ENCODE results near the gene NPL. TPM values are rescaled to one million over a fixed set of nuclear protein-coding genes. Genes with fewer than 3 reads are reported as not detected.

The NPL gene
- total and polyA plus RNA-seq, 2 of the 13 experiments (the other 11 are each of a cell fraction or from before 2014, with no cell fraction given) = 0.03 to 0.04 TPM

- CTCF ChIA-PET (ENCODE audit: low intra/inter-chr PET ratio, low total read pairs) = no interaction called here
- peak; percentile 5 for DNase-seq (ENCODE audit: low spot score)
- FAIRE-seq = no peak
- Histone ChIP-seq H3K4me2 (ENCODE audit: low read depth, low read length) (peak overlapping the region; percentile 92), H2AFZ (ENCODE audit: low read length) (no peak overlapping the region), H3K27ac (ENCODE audit: extremely low read length, insufficient read depth, low read length) (no peak overlapping the region), H3K4me3 (replicated peaks in 1 of 3; ENCODE audit: insufficient read depth in 1 of 3, low read depth in 2 of 3, low read length in 3 of 3) (peak overlapping the region; percentile 65 to 88 (median 87)), H3K79me2 (ENCODE audit: insufficient read depth, low read length) (peaks cover 70% of the 10 kb centered on the region), H3K9ac (ENCODE audit: insufficient read depth, low read depth, low read length) (peak overlapping the region; percentile 17), H3K4me1 (ENCODE audit: insufficient read depth, low read length) (peaks cover 30% of the 10 kb centered on the region), H3K9me3 (ENCODE audit: low read length) (no peaks in the 10 kb centered on the region), H3K27me3 (ENCODE audit: control insufficient read depth in 1 of 2, insufficient read depth in 2 of 2, low read length in 2 of 2) (no peaks in the 10 kb centered on the region; a peak in 1 of 5 replicates), H4K20me1 (ENCODE audit: insufficient read depth, low read length) (peaks cover 55% of the 10 kb centered on the region), H3K36me3 (replicated peaks in 1 of 2; ENCODE audit: control insufficient read depth in 1 of 2, insufficient read depth in 2 of 2, low read length in 2 of 2) (peaks cover 6 to 36% of the 10 kb centered on the region in 2 experiments; a peak in 4 of 5 replicates)
- POLR2A ChIA-PET = no interaction called here
- WGBS (ENCODE audit: low lambda C conversion rate) = 26% methylated on average over 10 of the region's 10 CpGs
- ATAC-seq = no peak
- TF ChIP-seq ATF1 (CRISPR knock-in tag; IDR thresholded peaks at IDR 0.05) = peak; percentile 51; the same call in 1 of the 2 replicates
- no peak for TF ChIP-seq NRL (CRISPR knock-in tag; IDR thresholded peaks at IDR 0.05; ENCODE audit: borderline replicate concordance)
- TF ChIP-seq CREB1 (IDR thresholded peaks at IDR 0.05) = peak; percentile 47; the same call in 1 of the 2 replicates
- no peak; the same call in 1 of the 2 replicates for TF ChIP-seq CREB1 (CRISPR knock-in tag; IDR thresholded peaks at IDR 0.05)
- TF ChIP-seq MED1 (CRISPR knock-in tag; IDR thresholded peaks at IDR 0.05) = no peak
- TF ChIP-seq MAFF (IDR thresholded peaks at IDR 0.05; ENCODE audit: low read depth, low read length) = 0 out of 2 replicates have a peak, but pooled peaks have one; percentile 4
- in situ Hi-C loops (cut with HindIII; ENCODE audit: extremely low pct_ligation_motif_present, low pct_unique_long_range_greater_than_20kb) = no loop called here
- intact Hi-C loops (cut with micrococcal nuclease; ENCODE audit: unreplicated experiment) = no loop called here
- no TSS peak for BruUV-seq (replicated peaks)
Measured at GRCh38 chr1:182841368-182841988, 51.9 kb downstream of the NPL start.

GRCh38 chr1:182842265-182842664, 52.7 kb downstream of the NPL start:
- TSS peak; percentile 28 for BruUV-seq (replicated peaks)
- Histone ChIP-seq H2AFZ (ENCODE audit: low read length) (no peak overlapping the region), H3K27me3 (ENCODE audit: control insufficient read depth in 1 of 2, insufficient read depth in 2 of 2, low read length in 2 of 2) (no peaks in the 10 kb centered on the region; a peak in 1 of 5 replicates), H3K36me3 (replicated peaks in 1 of 2; ENCODE audit: control insufficient read depth in 1 of 2, insufficient read depth in 2 of 2, low read length in 2 of 2) (peaks cover 6 to 44% of the 10 kb centered on the region in 2 experiments; a peak in 4 of 5 replicates), H3K9ac (ENCODE audit: insufficient read depth, low read depth, low read length) (no peak overlapping the region), H4K20me1 (ENCODE audit: insufficient read depth, low read length) (peaks cover 61% of the 10 kb centered on the region), H3K9me3 (ENCODE audit: low read length) (no peaks in the 10 kb centered on the region), H3K4me3 (replicated peaks in 1 of 3; ENCODE audit: insufficient read depth in 1 of 3, low read depth in 2 of 3, low read length in 3 of 3) (peak overlapping the region in 2 of 3 experiments; percentile 65 to 87; a peak in 2 of 6 replicates), H3K4me1 (ENCODE audit: insufficient read depth, low read length) (peaks cover 30% of the 10 kb centered on the region), H3K4me2 (ENCODE audit: low read depth, low read length) (peak overlapping the region; percentile 92), H3K27ac (ENCODE audit: extremely low read length, insufficient read depth, low read length) (no peak overlapping the region), H3K79me2 (ENCODE audit: insufficient read depth, low read length) (peaks cover 77% of the 10 kb centered on the region)
- DNase-seq (ENCODE audit: low spot score) (no peak), FAIRE-seq (no peak), ATAC-seq (no peak)
- in situ Hi-C loops (cut with HindIII; ENCODE audit: extremely low pct_ligation_motif_present, low pct_unique_long_range_greater_than_20kb) = no loop called here
- 78% methylated on average over 4 of the region's 4 CpGs for WGBS (ENCODE audit: low lambda C conversion rate)
- intact Hi-C loops (cut with micrococcal nuclease; ENCODE audit: unreplicated experiment) = no loop called here
- ChIA-PET CTCF (ENCODE audit: low intra/inter-chr PET ratio, low total read pairs) (no interaction called here), POLR2A (no interaction called here)
- TF ChIP-seq GRHL1 (CRISPR knock-in tag; conservative IDR thresholded peaks at IDR 0.05) (no peak), ZNF558 (CRISPR knock-in tag; IDR thresholded peaks at IDR 0.05; ENCODE audit: borderline replicate concordance) (no peak), ZNF3 (CRISPR knock-in tag; IDR thresholded peaks at IDR 0.05) (no peak), ZIK1 (CRISPR knock-in tag; IDR thresholded peaks at IDR 0.05; ENCODE audit: borderline replicate concordance, low read depth) (no peak), ZFP36 (IDR thresholded peaks at IDR 0.05; ENCODE audit: borderline replicate concordance, low read depth, low read length, partially characterized antibody) (no peak), ZNF451 (CRISPR knock-in tag; IDR thresholded peaks at IDR 0.05) (no peak), ZNF776 (CRISPR knock-in tag; IDR thresholded peaks at IDR 0.05) (no peak), ZNF572 (CRISPR knock-in tag; IDR thresholded peaks at IDR 0.05) (no peak), ZNF639 (CRISPR knock-in tag; conservative IDR thresholded peaks at IDR 0.05) (no peak), MYC (CRISPR knock-in tag; IDR thresholded peaks at IDR 0.05; ENCODE audit: borderline replicate concordance) (no peak)

All from HepG2 (cell line).